NCI-H82 treated with DMSO at 0.1 percent for 48 hours (cell line): ENCODE data around the gene HLA-E.
"Not testable (repeated sequence)": the region's sequence is repeated elsewhere in the genome, so short reads cannot be mapped to it uniquely, and the experiment has no call there.

Experiments used
- DNase-seq: peaks from one replicate; lab custom pipeline; 2025; ENCODE audit not compliant: unreplicated experiment; lab: John Stamatoyannopoulos, UW

Gene HLA-E

GRCh38 chr6:30489081-30490025 lies at the start of gene HLA-E:
Gene HLA-E, plus strand, starts transcription at chr6:30489509. Its CDS starts 23 bp downstream, at chr6:30489532.
- DNase-seq, result peak; percentile 86

GRCh38 chr6:30441171-30441570 lies 48.1 kb upstream of the HLA-E start:
- DNase-seq, result no peak

- no peak for DNase-seq
These were observed 45.5 kb upstream of the HLA-E start for GRCh38 chr6:30443657-30444450.

GRCh38 chr6:30444451-30444742 lies 44.9 kb upstream of the HLA-E start:
- no peak for DNase-seq

GRCh38 chr6:30446259-30446658 lies 43.0 kb upstream of the HLA-E start:
- no peak for DNase-seq

- DNase-seq, result no peak
These were observed 42.1 kb upstream of the HLA-E start for GRCh38 chr6:30447237-30447636.

GRCh38 chr6:30450548-30450908 lies 38.8 kb upstream of the HLA-E start:
- DNase-seq, result no peak

GRCh38 chr6:30450909-30451841 lies 38.1 kb upstream of the HLA-E start:
- no peak for DNase-seq

- DNase-seq, result no peak
These were observed 36.4 kb upstream of the HLA-E start for GRCh38 chr6:30452736-30453507.

GRCh38 chr6:30453508-30454116 lies 35.7 kb upstream of the HLA-E start:
- DNase-seq, result peak; percentile 80

GRCh38 chr6:30459145-30459544 lies 30.2 kb upstream of the HLA-E start:
- DNase-seq, result no peak

- DNase-seq, result no peak
These were observed 28.3 kb upstream of the HLA-E start for GRCh38 chr6:30461055-30461454.

- DNase-seq, result no peak
These were observed 26.8 kb upstream of the HLA-E start for GRCh38 chr6:30462482-30462881.

- DNase-seq, result no peak
These were observed 26.1 kb upstream of the HLA-E start for GRCh38 chr6:30463242-30463641.

GRCh38 chr6:30463651-30464618 lies 25.4 kb upstream of the HLA-E start:
- no peak for DNase-seq

- DNase-seq, result no peak
These were observed 23.6 kb upstream of the HLA-E start for GRCh38 chr6:30465595-30466306.

GRCh38 chr6:30470968-30471367 lies 18.3 kb upstream of the HLA-E start:
- no peak for DNase-seq

GRCh38 chr6:30475116-30475515 lies 14.2 kb upstream of the HLA-E start:
- DNase-seq, result not testable (repeated sequence)
